Brain microvascular endothelial cell (primary cell): ENCODE results near the gene PLCB1.

Experiments
- DNase-seq: peaks from one replicate; pipeline ENCODE4 v3.0.0-alpha.2; 2020
- H3K27ac ChIP-seq: fragments of 250-450 bp; sonication (Bioruptor Pico); 2 replicates; pipeline ENCODE4 v1.5.1; 2020; ENCODE audit warnings: mild to moderate bottlenecking, moderate library complexity
- H3K27me3 ChIP-seq: fragments of 250-450 bp; sonication (Bioruptor Pico); replicated peaks from 2 replicates; pipeline ENCODE4 v1.5.1; 2020; ENCODE audit warnings: mild to moderate bottlenecking
- H3K36me3 ChIP-seq: fragments of 250-450 bp; sonication (Bioruptor Pico); replicated peaks from 2 replicates; pipeline ENCODE4 v1.5.1; 2020; ENCODE audit warnings: mild to moderate bottlenecking
- H3K4me3 ChIP-seq: 2 replicates; pipeline ENCODE4 v1.5.1; 2011; ENCODE audit warnings: low read depth, mild to moderate bottlenecking, control low read depth, low read length, moderate library complexity
- CTCF ChIP-seq: IDR thresholded peaks from 2 replicates; pipeline ENCODE4 v1.5.1; 2011; ENCODE audit warnings: low read depth, mild to moderate bottlenecking, moderate library complexity, low read length, control low read depth, inconsistent platforms; ENCODE audit errors: missing control alignments
- in situ Hi-C: cut with HindIII; loops from 2 replicates; pipeline ENCODE4 v1.10.0; 2017; ENCODE audit warnings: low sequenced_read_pairs, low pct_ligation_motif_present

The PLCB1 gene

GRCh38 chr20:8720089-8720488 is 588.0 kb downstream of the PLCB1 start:
- no peak overlapping the region for H3K27ac ChIP-seq
- H3K4me3 ChIP-seq = no peak overlapping the region
- DNase-seq = no peak
- H3K36me3 ChIP-seq = no peaks in the 10 kb centered on the region
- in situ Hi-C loops = loop anchor here (25.0 kb wide), 1 partner anchor 583 kb away; the partner anchor contains the start of gene PLCB1
- no peak for TF ChIP-seq CTCF
- H3K27me3 ChIP-seq = no peaks in the 10 kb centered on the region

- peak; percentile 79 for TF ChIP-seq CTCF
- Histone ChIP-seq H3K27ac (no peak overlapping the region), H3K27me3 (no peaks in the 10 kb centered on the region), H3K36me3 (no peaks in the 10 kb centered on the region), H3K4me3 (no peak overlapping the region)
- DNase-seq = peak; percentile 50
- in situ Hi-C loops = loop anchor here (25.0 kb wide), 1 partner anchor 584 kb away; the partner anchor contains the start of gene PLCB1
Observed at GRCh38 chr20:8721098-8721497, 589.0 kb downstream of the PLCB1 start.

- Histone ChIP-seq H3K27me3 (no peaks in the 10 kb centered on the region), H3K36me3 (no peaks in the 10 kb centered on the region), H3K4me3 (no peak overlapping the region), H3K27ac (no peak overlapping the region)
- in situ Hi-C loops = loop anchor here (25.0 kb wide), 1 partner anchor 585 kb away; the partner anchor contains the start of gene PLCB1
- peak; percentile 64 for DNase-seq
- TF ChIP-seq CTCF = peak; percentile 79
Observed at GRCh38 chr20:8722277-8722928, 590.3 kb downstream of the PLCB1 start.

GRCh38 chr20:8723296-8723695 is 591.2 kb downstream of the PLCB1 start:
- H3K4me3 ChIP-seq = no peak overlapping the region

GRCh38 chr20:8724884-8725283 is 592.8 kb downstream of the PLCB1 start:
- Histone ChIP-seq H3K36me3 (no peaks in the 10 kb centered on the region), H3K4me3 (no peak overlapping the region), H3K27ac (no peak overlapping the region), H3K27me3 (no peaks in the 10 kb centered on the region)
- in situ Hi-C loops = loop anchor here (25.0 kb wide), 1 partner anchor 588 kb away; the partner anchor contains the start of gene PLCB1
- no peak for TF ChIP-seq CTCF
- DNase-seq = no peak

More at GRCh38 chr20:8723296-8723695, 591.2 kb downstream of the PLCB1 start:
- Histone ChIP-seq H3K27ac (no peak overlapping the region), H3K27me3 (no peaks in the 10 kb centered on the region), H3K36me3 (no peaks in the 10 kb centered on the region)
- in situ Hi-C loops = loop anchor here (25.0 kb wide), 1 partner anchor 586 kb away; the partner anchor contains the start of gene PLCB1
- no peak for TF ChIP-seq CTCF
- DNase-seq = no peak

GRCh38 chr20:8726460-8726859 is 594.4 kb downstream of the PLCB1 start:
- no peaks in the 10 kb centered on the region for H3K27me3 ChIP-seq
- H3K4me3 ChIP-seq = no peak overlapping the region
- H3K36me3 ChIP-seq = no peaks in the 10 kb centered on the region
- no peak for DNase-seq
- H3K27ac ChIP-seq = no peak overlapping the region
- TF ChIP-seq CTCF = no peak
- in situ Hi-C loops = no loop called here
